ENCODE results near the gene BMP6.

DNA sequence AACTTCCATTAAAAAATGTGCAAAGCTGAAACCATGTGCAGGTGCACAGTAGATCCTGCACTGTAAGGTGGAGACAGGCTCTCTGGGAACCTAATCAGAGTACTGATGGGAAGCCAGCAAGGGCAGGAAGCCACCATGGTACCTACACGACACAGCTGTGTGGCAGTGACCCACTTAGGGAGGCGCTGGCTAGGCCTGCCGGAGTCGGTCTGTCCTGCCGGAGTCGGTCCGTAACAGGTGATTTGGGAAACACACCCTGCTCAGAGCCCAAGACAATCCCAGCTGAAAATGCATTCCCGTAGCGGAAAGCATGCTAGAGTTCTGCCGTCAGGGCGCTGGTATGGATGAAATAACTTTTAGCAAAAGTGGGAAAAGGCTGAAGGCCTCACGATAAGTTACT, 167.4 kb downstream of the BMP6 start:
- TF ChIP-seq HDAC2 (IDR thresholded peaks at IDR 0.05; ENCODE audit: borderline replicate concordance in 1 of 2, low read depth in 2 of 2, low read length in 2 of 2) (no peak), TAF1 (IDR thresholded peaks at IDR 0.05; ENCODE audit: low read depth, low read length) (no peak), KDM1A (IDR thresholded peaks at IDR 0.05; ENCODE audit: borderline replicate concordance, low read length) (no peak), EZH2 (IDR thresholded peaks at IDR 0.05; ENCODE audit: low read depth, low read length, severe bottlenecking) (no peak), EP300 (IDR thresholded peaks at IDR 0.05; ENCODE audit: borderline replicate concordance in 1 of 2, low read depth in 2 of 2, low read length in 2 of 2) (no peak), CHD1 (IDR thresholded peaks at IDR 0.05; ENCODE audit: low read depth, low read length) (no peak)

All from H1 (cell line).